Astrocyte of the cerebellum (primary cell): ENCODE measurements around the gene NTNG2.

Experiments
- DNase-seq: peaks from one replicate; pipeline ENCODE4 v3.0.0-alpha.2; 2011; ENCODE audit warnings: low read depth
- H3K4me3 ChIP-seq: 2 replicates; pipeline ENCODE4 v1.5.1; 2011; ENCODE audit warnings: mild to moderate bottlenecking, low read depth, low read length, moderate library complexity
- CTCF ChIP-seq: IDR thresholded peaks from 2 replicates; pipeline ENCODE4 v1.5.1; 2012; ENCODE audit warnings: low read length, low read depth, moderate library complexity, mild to moderate bottlenecking; ENCODE audit errors: missing control alignments
- in situ Hi-C: cut with HindIII; loops from 2 replicates; pipeline ENCODE4 v1.10.0; 2017; ENCODE audit warnings: low sequenced_read_pairs

Gene NTNG2

GRCh38 chr9:132235894-132236661 lies 74.2 kb downstream of the NTNG2 start:
- in situ Hi-C loops = loop anchor here (5.0 to 10.0 kb wide), 2 partner anchors 84 to 461 kb away; no protein-coding TSS in a partner anchor
- TF ChIP-seq CTCF = peak; percentile 98
- no peak overlapping the region for H3K4me3 ChIP-seq
- peak; percentile 44 for DNase-seq

- DNase-seq = no peak
- H3K4me3 ChIP-seq = no peak overlapping the region
- TF ChIP-seq CTCF = no peak
- in situ Hi-C loops = loop anchor here (5.0 to 10.0 kb wide), 2 partner anchors 84 to 462 kb away; no protein-coding TSS in a partner anchor
Measured at GRCh38 chr9:132236662-132237311, 74.9 kb downstream of the NTNG2 start.

GRCh38 chr9:132237481-132237880 lies 75.6 kb downstream of the NTNG2 start:
- in situ Hi-C loops = loop anchor here (5.0 to 10.0 kb wide), 2 partner anchors 85 to 463 kb away; no protein-coding TSS in a partner anchor
- TF ChIP-seq CTCF = no peak
- no peak for DNase-seq
- no peak overlapping the region for H3K4me3 ChIP-seq

GRCh38 chr9:132238026-132238972 lies 76.4 kb downstream of the NTNG2 start:
- TF ChIP-seq CTCF = no peak
- no peak for DNase-seq
- no peak overlapping the region for H3K4me3 ChIP-seq
- in situ Hi-C loops = loop anchor here (5.0 to 10.0 kb wide), 2 partner anchors 86 to 463 kb away; no protein-coding TSS in a partner anchor

- no peak for TF ChIP-seq CTCF
- H3K4me3 ChIP-seq = no peak overlapping the region
- in situ Hi-C loops = loop anchor here (5.0 to 10.0 kb wide), 2 partner anchors 87 to 464 kb away; no protein-coding TSS in a partner anchor
- no peak for DNase-seq
Measured at GRCh38 chr9:132238992-132239391, 77.1 kb downstream of the NTNG2 start.

- no peak for TF ChIP-seq CTCF
- in situ Hi-C loops = loop anchor here (5.0 to 10.0 kb wide), 2 partner anchors 87 to 465 kb away; no protein-coding TSS in a partner anchor
- H3K4me3 ChIP-seq = no peak overlapping the region
- DNase-seq = no peak
Measured at GRCh38 chr9:132239518-132239917, 77.7 kb downstream of the NTNG2 start.
